A549 (cell line): ENCODE measurements around the gene ACIN1. TPM values are rescaled to one million over a fixed set of nuclear protein-coding genes. Genes with fewer than 3 reads are reported as not detected.

Source experiments
- ATAC-seq, 2 experiments: fragments of 200-7000 bp in 1 of 2; fragments of >200 bp in 1 of 2; cut with Nextera tagmentation in 1 of 2; cut with Tn5 transposase in 1 of 2; 3 replicates each; pipeline versions ENCODE4 v1.8.0 to v1.9.1; 2018 to 2020; ENCODE audit warnings: mild to moderate bottlenecking in 1 of 2, moderate library complexity in 1 of 2
- CTCF ChIA-PET: fragments of 300-600 bp; sonication (Branson Sonifier 250); formaldehyde crosslinking; extraction: SDS; loops from one replicate; lab custom pipeline; 2021; ENCODE audit warnings: antibody characterized with exemption, inconsistent platforms; lab: Yijun Ruan, JAX
- POLR2A ChIA-PET: fragments of 350-600 bp; formaldehyde crosslinking; extraction: SDS; loops from one replicate; lab custom pipeline; 2021; ENCODE audit warnings: antibody characterized with exemption, inconsistent platforms; lab: Yijun Ruan, JAX
- DNase-seq, 2 experiments: peaks; one replicate each; pipeline versions ENCODE4 v3.0.0 to v3.0.0-alpha.2; 2011 to 2016; ENCODE audit warnings: low read depth in 1 of 2, low spot score in 1 of 2
- FAIRE-seq: peaks from 2 replicates; lab custom pipeline; 2011; peaks lifted over from hg19 to GRCh38; lab: Jason Lieb, UNC
- H3K27ac ChIP-seq, 2 experiments: fragments of >200 bp; sonication (Bioruptor Twin); formaldehyde crosslinking; 3 replicates each; pipeline ENCODE4 v1.5.1; 2016 to 2017
- H3K4me1 ChIP-seq: fragments of >200 bp; sonication (Bioruptor Twin); formaldehyde crosslinking; 3 replicates; pipeline ENCODE4 v1.6.1; 2016
- H3K4me2 ChIP-seq: fragments of >200 bp; sonication (Bioruptor Twin); formaldehyde crosslinking; 3 replicates; pipeline ENCODE4 v1.6.1; 2016
- H3K4me3 ChIP-seq: fragments of >200 bp; sonication (Bioruptor Twin); formaldehyde crosslinking; 3 replicates; pipeline ENCODE4 v1.5.1; 2016
- H3K9me3 ChIP-seq: fragments of >200 bp; sonication (Bioruptor Twin); formaldehyde crosslinking; 3 replicates; pipeline ENCODE4 v1.6.1; 2016
- ATOH8 ChIP-seq: fragments of 250-450 bp; sonication (Bioruptor Pico); IDR thresholded peaks from 2 replicates; pipeline ENCODE4 v1.5.0; 2020; ENCODE audit warnings: low read depth, mild to moderate bottlenecking, moderate library complexity
- CEBPB ChIP-seq, 2 experiments: fragments of >200 bp in 1 of 2; sonication (Bioruptor Twin) in 1 of 2; formaldehyde crosslinking in 1 of 2; IDR thresholded peaks; 2 replicates each; pipeline ENCODE4 v1.6.1; 2012 to 2016
- CHD2 ChIP-seq: fragments of 150-350 bp; IDR thresholded peaks from 2 replicates; pipeline ENCODE4 v1.6.1; 2014; ENCODE audit warnings: low read length; ENCODE audit not compliant: partially characterized antibody
- E2F6 ChIP-seq: IDR thresholded peaks from 2 replicates; pipeline ENCODE4 v1.6.1; 2012; ENCODE audit warnings: low read depth, borderline replicate concordance
- EP300 ChIP-seq, 2 experiments: fragments of >200 bp; sonication (Bioruptor Twin); formaldehyde crosslinking; IDR thresholded peaks; 2 replicates in 1 of 2; 3 replicates in 1 of 2; pipeline ENCODE4 v1.6.1; 2016 to 2017
- FOSB ChIP-seq: fragments of 250-450 bp; sonication (Bioruptor Pico); IDR thresholded peaks from 2 replicates; pipeline ENCODE4 v1.5.0; 2020; ENCODE audit warnings: mild to moderate bottlenecking, moderate library complexity
- FOSL2 ChIP-seq, 2 experiments: fragments of 450-650 bp in 1 of 2; fragments of >200 bp in 1 of 2; sonication (Bioruptor Twin) in 1 of 2; formaldehyde crosslinking; IDR thresholded peaks; 2 replicates each; pipeline versions ENCODE4 v1.5.0 to v1.6.1; 2016 to 2020; ENCODE audit warnings: mild to moderate bottlenecking in 1 of 2, moderate library complexity in 1 of 2
- HOXA7 ChIP-seq: fragments of 250-450 bp; sonication (Bioruptor Pico); IDR thresholded peaks from 2 replicates; pipeline ENCODE4 v1.5.0; 2020; ENCODE audit warnings: mild to moderate bottlenecking, moderate library complexity
- HOXB13 ChIP-seq: fragments of 250-450 bp; sonication (Bioruptor Pico); IDR thresholded peaks from 2 replicates; pipeline ENCODE4 v1.5.0; 2020; ENCODE audit warnings: low read depth, mild to moderate bottlenecking, moderate library complexity
- HOXB5 ChIP-seq: fragments of 250-450 bp; sonication (Bioruptor Pico); IDR thresholded peaks from 2 replicates; pipeline ENCODE4 v1.5.0; 2020; ENCODE audit warnings: mild to moderate bottlenecking, moderate library complexity
- KDM1A ChIP-seq: fragments of 200-600 bp; sonication (generic); IDR thresholded peaks from 2 replicates; pipeline ENCODE4 v1.6.1; 2016; ENCODE audit warnings: low read depth, mild to moderate bottlenecking
- MAZ ChIP-seq: fragments of 150-350 bp; IDR thresholded peaks from 2 replicates; pipeline ENCODE4 v1.6.1; 2014; ENCODE audit warnings: antibody characterized with exemption, low read depth, low read length, borderline replicate concordance
- NR3C1 ChIP-seq: fragments of >200 bp; sonication (Bioruptor Twin); formaldehyde crosslinking; IDR thresholded peaks from 3 replicates; pipeline ENCODE4 v1.6.1; 2017
- POLR2A ChIP-seq: IDR thresholded peaks from 2 replicates; pipeline ENCODE4 v1.6.1; 2012; ENCODE audit warnings: mild to moderate bottlenecking, low read length
- POLR2AphosphoS2 ChIP-seq: conservative IDR thresholded peaks from 2 replicates; pipeline ENCODE4 v1.6.1; 2012; ENCODE audit warnings: low read length, improper control_type of control experiment, inconsistent platforms
- RARB ChIP-seq: fragments of 250-450 bp; sonication (Bioruptor Pico); IDR thresholded peaks from 2 replicates; pipeline ENCODE4 v1.8.0; 2021; ENCODE audit warnings: mild to moderate bottlenecking, moderate library complexity
- RCOR1 ChIP-seq: fragments of 150-350 bp; IDR thresholded peaks from 2 replicates; pipeline ENCODE4 v1.6.1; 2014; ENCODE audit warnings: antibody characterized with exemption, low read length, low read depth
- RNF2 ChIP-seq: fragments of 200-600 bp; sonication (generic); IDR thresholded peaks from 2 replicates; pipeline ENCODE4 v1.6.1; 2016; ENCODE audit warnings: low read depth, mild to moderate bottlenecking, antibody characterized with exemption, moderate library complexity, borderline replicate concordance
- SMC3 ChIP-seq: fragments of >200 bp; sonication (Bioruptor Twin); formaldehyde crosslinking; IDR thresholded peaks from 3 replicates; pipeline ENCODE4 v1.6.1; 2018; ENCODE audit warnings: inconsistent platforms
- TP53 ChIP-seq: fragments of 250-450 bp; sonication (Bioruptor Pico); IDR thresholded peaks from 2 replicates; pipeline ENCODE4 v1.5.0; 2021; ENCODE audit warnings: mild to moderate bottlenecking, moderate library complexity
- USF2 ChIP-seq: fragments of 450-650 bp; IDR thresholded peaks from 2 replicates; pipeline ENCODE4 v1.6.1; 2014; ENCODE audit warnings: antibody characterized with exemption
- ZC3H11A ChIP-seq: fragments of 450-650 bp; IDR thresholded peaks from 2 replicates; pipeline ENCODE4 v1.6.1; 2014; ENCODE audit warnings: antibody characterized with exemption, mild to moderate bottlenecking
- ZFP36 ChIP-seq: fragments of 450-650 bp; IDR thresholded peaks from 2 replicates; pipeline ENCODE4 v1.6.1; 2014; ENCODE audit warnings: borderline replicate concordance; ENCODE audit not compliant: partially characterized antibody
- ZNF302 ChIP-seq: fragments of 250-450 bp; sonication (Bioruptor Pico); IDR thresholded peaks from 2 replicates; pipeline ENCODE4 v1.9.0; 2021; ENCODE audit warnings: inconsistent platforms, mild to moderate bottlenecking, moderate library complexity
- ZSCAN20 ChIP-seq: fragments of 250-450 bp; sonication (Bioruptor Pico); IDR thresholded peaks from 2 replicates; pipeline ENCODE4 v1.8.0; 2022; ENCODE audit warnings: mild to moderate bottlenecking, moderate library complexity
- WGBS: methylation state at CpG from one replicate; pipeline ENCODE4 v1.1.6; 2017; ENCODE audit errors: missing lambda C conversion rate; 5-methylcytosine and 5-hydroxymethylcytosine counted together
- polyA plus RNA-seq, 4 experiments: library from polyadenylated mRNA; depleted of rRNA in 3 of 4; stranded (reverse); fragments of >200 nt; fragmentation: RNase III in 1 of 4; extraction: RNeasy Plus Mini Kit Qiagen cat#74134 plus additional on column Dnase treatment in 1 of 4; gene quantifications; 2 replicates in 3 of 4; 3 replicates in 1 of 4; pipeline ENCODE4 v1.2.3, GENCODE V29; 2011 to 2017
- TF ChIP-seq, protein P1 (sequence below): fragments of >200 bp; sonication (Bioruptor Twin); formaldehyde crosslinking; IDR thresholded peaks from 2 replicates; pipeline ENCODE4 v1.6.1; 2016
- TF ChIP-seq, protein P2 (sequence below): IDR thresholded peaks from 2 replicates; pipeline ENCODE4 v1.6.1; 2012
- TF ChIP-seq, protein P3 (sequence below): IDR thresholded peaks from 2 replicates; pipeline ENCODE4 v1.6.1; 2012

The ACIN1 gene
- polyA plus RNA-seq, 2 of the 4 experiments (the other 2 are of a cell fraction) = 140 to 147 TPM

DNA sequence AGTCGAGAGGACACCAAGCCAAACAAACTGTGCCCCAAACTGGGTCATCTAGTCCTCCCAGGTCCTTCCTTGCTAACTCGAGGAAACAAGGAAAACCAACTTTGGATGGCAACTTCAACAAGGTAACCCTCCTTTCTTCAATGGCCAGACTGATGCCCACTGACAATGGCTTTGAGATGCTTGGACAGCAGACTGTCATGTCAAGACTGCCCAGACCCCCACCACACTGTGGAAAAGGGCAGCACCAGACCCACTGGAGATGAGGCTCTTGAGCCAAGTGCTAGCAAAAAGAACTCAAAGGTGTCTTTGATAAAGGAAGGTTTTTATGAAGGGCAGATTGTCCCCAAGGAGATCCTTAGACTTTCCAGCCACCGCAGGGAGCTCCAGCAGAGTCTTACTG is 28.6 kb downstream of the ACIN1 start:
- TF ChIP-seq MAZ (no peak), POLR2A (no peak), KDM1A (no peak), ATOH8 (CRISPR knock-in tag) (no peak), RNF2 (no peak), HOXB5 (no peak), ZSCAN20 (no peak), ZFP36 (no peak), RCOR1 (no peak), HOXA7 (CRISPR knock-in tag) (no peak), CHD2 (no peak), USF2 (no peak), NR3C1 (no peak)
- TF ChIP-seq, all 56 proteins: peak for 0
- 89% methylated on average over 3 of the region's 3 CpGs for WGBS
- ATAC-seq = no peak
- Histone ChIP-seq H3K4me2 (no peak overlapping the region), H3K4me3 (no peak overlapping the region), H3K4me1 (peaks cover 41% of the 10 kb centered on the region), H3K27ac (no peak overlapping the region), H3K9me3 (no peaks in the 10 kb centered on the region)
- ChIA-PET CTCF (interaction anchor here (1.3 to 33.8 kb wide), 7 partner anchors 7 to 78 kb away, joined by 3 to 1206 read pairs (median 64); partner anchors contain the start of genes AJUBA and CDH24), POLR2A (interaction anchor here (1.0 kb wide), 1 partner anchor 28 kb away, joined by 3 read pairs; the partner anchor contains the start of gene ACIN1)
- DNase-seq = no peak
- no peak for FAIRE-seq

DNA sequence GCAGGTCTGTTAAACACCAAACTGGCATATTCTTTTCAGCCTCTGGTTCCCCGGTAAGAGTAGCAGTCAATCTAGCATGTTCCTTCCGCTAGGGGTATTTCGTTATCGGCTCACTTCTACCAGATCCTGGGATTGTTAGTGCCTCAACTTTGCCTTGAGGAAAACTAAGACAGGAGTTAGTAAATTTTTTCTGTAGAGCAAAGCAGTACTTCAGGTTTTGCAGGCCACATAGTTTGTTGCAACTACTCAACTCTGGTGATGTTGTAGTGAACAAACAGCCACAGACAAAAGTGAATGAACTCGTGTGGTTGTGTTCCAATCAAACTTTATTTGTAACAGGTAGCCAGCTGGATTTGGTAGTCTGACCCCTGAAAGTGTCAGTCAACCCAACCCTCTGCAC is 31.3 kb downstream of the ACIN1 start:
- Histone ChIP-seq H3K4me1 (peaks cover 28% of the 10 kb centered on the region), H3K4me2 (no peak overlapping the region), H3K27ac (no peak overlapping the region; a peak in 1 of 6 replicates), H3K4me3 (no peak overlapping the region), H3K9me3 (no peaks in the 10 kb centered on the region)
- 86% methylated on average over 5 of the region's 5 CpGs for WGBS
- no peak for TF ChIP-seq POLR2AphosphoS2
- TF ChIP-seq, protein P1, sequence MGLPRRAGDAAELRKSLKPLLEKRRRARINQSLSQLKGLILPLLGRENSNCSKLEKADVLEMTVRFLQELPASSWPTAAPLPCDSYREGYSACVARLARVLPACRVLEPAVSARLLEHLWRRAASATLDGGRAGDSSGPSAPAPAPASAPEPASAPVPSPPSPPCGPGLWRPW = no peak
- no peak for TF ChIP-seq HOXB13 (CRISPR knock-in tag)
- TF ChIP-seq E2F6 = no peak
- no peak for TF ChIP-seq SMC3
- no peak for TF ChIP-seq FOSB (CRISPR knock-in tag)
- TF ChIP-seq, protein P2, sequence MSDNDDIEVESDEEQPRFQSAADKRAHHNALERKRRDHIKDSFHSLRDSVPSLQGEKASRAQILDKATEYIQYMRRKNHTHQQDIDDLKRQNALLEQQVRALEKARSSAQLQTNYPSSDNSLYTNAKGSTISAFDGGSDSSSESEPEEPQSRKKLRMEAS = no peak
- no peak for TF ChIP-seq TP53 (CRISPR knock-in tag)
- TF ChIP-seq USF2 = no peak
- TF ChIP-seq, protein P3, sequence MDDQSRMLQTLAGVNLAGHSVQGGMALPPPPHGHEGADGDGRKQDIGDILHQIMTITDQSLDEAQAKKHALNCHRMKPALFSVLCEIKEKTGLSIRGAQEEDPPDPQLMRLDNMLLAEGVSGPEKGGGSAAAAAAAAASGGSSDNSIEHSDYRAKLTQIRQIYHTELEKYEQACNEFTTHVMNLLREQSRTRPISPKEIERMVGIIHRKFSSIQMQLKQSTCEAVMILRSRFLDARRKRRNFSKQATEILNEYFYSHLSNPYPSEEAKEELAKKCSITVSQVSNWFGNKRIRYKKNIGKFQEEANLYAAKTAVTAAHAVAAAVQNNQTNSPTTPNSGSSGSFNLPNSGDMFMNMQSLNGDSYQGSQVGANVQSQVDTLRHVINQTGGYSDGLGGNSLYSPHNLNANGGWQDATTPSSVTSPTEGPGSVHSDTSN = no peak
- TF ChIP-seq HOXA7 (CRISPR knock-in tag) = no peak
- no peak for TF ChIP-seq CHD2
- TF ChIP-seq RARB (CRISPR knock-in tag) = no peak
- TF ChIP-seq NR3C1 = no peak
- no peak for TF ChIP-seq ZC3H11A
- TF ChIP-seq EP300 (IDR thresholded peaks at IDR 0.05) = no peak
- no peak for TF ChIP-seq FOSL2 (IDR thresholded peaks at IDR 0.05)
- no peak for TF ChIP-seq FOSL2 (CRISPR knock-in tag; IDR thresholded peaks at IDR 0.05)
- no peak for TF ChIP-seq ZNF302 (CRISPR knock-in tag)
- TF ChIP-seq CEBPB (IDR thresholded peaks at IDR 0.05) = no peak
- POLR2A ChIA-PET = no interaction called here
- ATAC-seq (no peak), FAIRE-seq (no peak), DNase-seq (no peak)
- CTCF ChIA-PET = interaction anchor here (1.3 to 33.8 kb wide), 6 partner anchors 15 to 239 kb away, joined by 3 to 1206 read pairs (median 63); partner anchors contain the start of gene AJUBA
